Hepatocyte (in vitro differentiated cells): ENCODE results near the gene FGF21.

Experiments
- CTCF ChIP-seq: fragments of 200-600 bp; sonication (generic); IDR thresholded peaks from 2 replicates; pipeline ENCODE4 v1.5.1; 2016; ENCODE audit warnings: antibody characterized with exemption, mild to moderate bottlenecking; ENCODE audit not compliant: poor library complexity
- EZH2 ChIP-seq: fragments of 200-600 bp; sonication (generic); IDR thresholded peaks from 2 replicates; pipeline ENCODE4 v1.6.1; 2016; ENCODE audit warnings: antibody characterized with exemption, mild to moderate bottlenecking, borderline replicate concordance

- no peak for TF ChIP-seq EZH2
- TF ChIP-seq CTCF: no peak
Measured at GRCh38 chr19:48795685-48796070, 40.4 kb downstream of the FGF21 start.
